Activated CD4-positive, alpha-beta memory T cell treated with anti-CD3 and anti-CD28 coated beads for 36 hours (primary cell): ENCODE results near the gene ENG. TPM values are rescaled to one million over a fixed set of nuclear protein-coding genes. Genes with fewer than 3 reads are reported as not detected.
"Not testable (repeated sequence)": the region's sequence is repeated elsewhere in the genome, so short reads cannot be mapped to it uniquely, and the experiment has no call there.

Experiments used
- CTCF ChIA-PET: fragments of 350-600 bp; sonication (Branson Sonifier 250); formaldehyde crosslinking; loops from one replicate; lab custom pipeline; 2021; ENCODE audit warnings: antibody characterized with exemption, inconsistent platforms; lab: Charles Lee
- POLR2A ChIA-PET: fragments of 350-600 bp; sonication (Branson Sonifier 250); formaldehyde crosslinking; loops from one replicate; lab custom pipeline; 2021; ENCODE audit warnings: antibody characterized with exemption; lab: Charles Lee
- DNase-seq: peaks from one replicate; pipeline ENCODE4 v3.0.0-alpha.2; 2020
- H3K27ac Mint-ChIP-seq: one replicate; pipeline ENCODE4 v1.8.0; 2021; ENCODE audit warnings: mixed read lengths
- H3K27me3 Mint-ChIP-seq: one replicate; pipeline ENCODE4 v1.8.0; 2021; ENCODE audit warnings: mixed read lengths
- H3K36me3 Mint-ChIP-seq: one replicate; pipeline ENCODE4 v1.8.0; 2021; ENCODE audit warnings: mixed read lengths
- H3K4me1 Mint-ChIP-seq: one replicate; pipeline ENCODE4 v1.8.0; 2021; ENCODE audit warnings: low read depth, mixed read lengths
- H3K4me3 Mint-ChIP-seq: one replicate; pipeline ENCODE4 v1.8.0; 2021; ENCODE audit warnings: mild to moderate bottlenecking, mixed read lengths
- H3K9me3 Mint-ChIP-seq: one replicate; pipeline ENCODE4 v1.8.0; 2021; ENCODE audit warnings: mixed read lengths
- intact Hi-C: fragments of 100-400 bp; cut with micrococcal nuclease; formaldehyde crosslinking; loops from one replicate; pipeline ENCODE4 v1.15.1; 2023
- total RNA-seq, 2 experiments: library from RNA; stranded (reverse); gene quantifications; one replicate each; pipeline ENCODE4 v1.2.3, GENCODE V29; 2021

ENG gene
- total RNA-seq, 2 experiments from 2014 or later, result 12.0 to 12.2 TPM

GRCh38 chr9:127870153-127870491, 15.7 kb upstream of the ENG start:
- POLR2A ChIA-PET, result interaction anchor here (1.2 kb wide), 1 partner anchor 136 kb away, joined by 4 read pairs; no protein-coding TSS in a partner anchor
- H3K4me3 Mint-ChIP-seq, DNase-seq, H3K4me1 Mint-ChIP-seq, H3K36me3 Mint-ChIP-seq, H3K27ac Mint-ChIP-seq, H3K9me3 Mint-ChIP-seq, H3K27me3 Mint-ChIP-seq: not testable (repeated sequence)
- CTCF ChIA-PET, result interaction anchor here (0.6 to 6.9 kb wide), 68 partner anchors 8 to 879 kb away, joined by 3 to 84 read pairs (median 5); partner anchors contain the start of genes AK1, CDK9, ENG and FPGS
- intact Hi-C loops, result loop anchor here (1.0 kb wide), 1 partner anchor 135 kb away; the partner anchor contains the start of gene TOR2A

- H3K36me3 Mint-ChIP-seq, result no peaks in the 10 kb centered on the region
- H3K27me3 Mint-ChIP-seq, result no peaks in the 10 kb centered on the region
- H3K4me1 Mint-ChIP-seq, result peaks cover 13% of the 10 kb centered on the region
- H3K27ac Mint-ChIP-seq, result no peak overlapping the region
- no peaks in the 10 kb centered on the region for H3K9me3 Mint-ChIP-seq
- ChIA-PET CTCF (interaction anchor here (0.6 to 6.9 kb wide), 75 partner anchors 9 to 366 kb away, joined by 3 to 84 read pairs (median 4); partner anchors contain the start of genes AK1, CDK9, ENG and FPGS), POLR2A (interaction anchor here (1.2 to 1.3 kb wide), 2 partner anchors 14 to 135 kb away, joined by 4 read pairs; no protein-coding TSS in a partner anchor)
- no peak overlapping the region for H3K4me3 Mint-ChIP-seq
- peak; percentile 89 for DNase-seq
- intact Hi-C loops, result loop anchor here (1.0 to 5.0 kb wide), 2 partner anchors 43 to 134 kb away; partner anchors contain the start of gene TOR2A
Observed at GRCh38 chr9:127869310-127870152, 15.1 kb upstream of the ENG start.

GRCh38 chr9:127868278-127868902, 13.9 kb upstream of the ENG start:
- DNase-seq, result no peak
- Mint-ChIP-seq H3K9me3 (no peaks in the 10 kb centered on the region), H3K27ac (no peak overlapping the region), H3K4me1 (peaks cover 13% of the 10 kb centered on the region), H3K27me3 (no peaks in the 10 kb centered on the region), H3K36me3 (no peaks in the 10 kb centered on the region), H3K4me3 (no peak overlapping the region)
- CTCF ChIA-PET, result interaction anchor here (1.3 to 6.9 kb wide), 15 partner anchors 14 to 343 kb away, joined by 3 to 84 read pairs (median 13); partner anchors contain the start of genes CDK9, FPGS, ST6GALNAC4 and TOR2A
- POLR2A ChIA-PET, result interaction anchor here (1.3 kb wide), 1 partner anchor 13 kb away, joined by 4 read pairs; no protein-coding TSS in a partner anchor
- intact Hi-C loops, result loop anchor here (5.0 kb wide), 1 partner anchor 44 kb away; no protein-coding TSS in a partner anchor

GRCh38 chr9:127867356-127868277, 13.2 kb upstream of the ENG start:
- no peak overlapping the region for H3K4me3 Mint-ChIP-seq
- H3K27me3 Mint-ChIP-seq, result no peaks in the 10 kb centered on the region
- H3K36me3 Mint-ChIP-seq, result no peaks in the 10 kb centered on the region
- POLR2A ChIA-PET, result no interaction called here
- intact Hi-C loops, result loop anchor here (5.0 kb wide), 1 partner anchor 45 kb away; no protein-coding TSS in a partner anchor
- DNase-seq, result no peak
- H3K9me3 Mint-ChIP-seq, result no peaks in the 10 kb centered on the region
- peaks cover 18% of the 10 kb centered on the region for H3K4me1 Mint-ChIP-seq
- CTCF ChIA-PET, result interaction anchor here (1.0 to 6.9 kb wide), 4 partner anchors 14 to 277 kb away, joined by 3 to 84 read pairs (median 11); partner anchors contain the start of gene TOR2A
- H3K27ac Mint-ChIP-seq, result no peak overlapping the region

DNA sequence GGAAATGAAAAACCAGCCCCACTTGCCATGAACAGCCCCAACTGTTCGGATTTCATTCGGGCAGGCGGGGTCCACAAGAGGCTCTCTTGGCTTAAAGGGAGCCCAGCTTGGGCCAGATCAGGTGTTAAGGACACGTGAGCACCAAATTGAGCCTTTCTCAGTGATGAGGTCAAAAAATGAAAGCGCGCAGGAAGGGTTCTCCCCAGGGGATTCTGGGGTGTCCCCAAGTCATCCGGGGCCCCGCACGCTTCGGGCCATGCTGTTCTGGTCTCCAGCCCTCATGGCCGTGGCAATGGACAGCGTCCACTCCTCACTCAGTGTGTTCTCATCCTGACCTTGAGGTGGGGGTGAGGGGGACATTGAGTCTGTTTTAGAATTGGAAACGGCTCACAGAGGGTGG, 12.1 kb upstream of the ENG start:
- Mint-ChIP-seq H3K27ac (no peak overlapping the region), H3K27me3 (no peaks in the 10 kb centered on the region), H3K4me3 (no peak overlapping the region), H3K9me3 (no peaks in the 10 kb centered on the region), H3K36me3 (no peaks in the 10 kb centered on the region), H3K4me1 (peaks cover 29% of the 10 kb centered on the region)
- ChIA-PET CTCF (interaction anchor here (6.9 kb wide), 1 partner anchor 132 kb away, joined by 84 read pairs; the partner anchor contains the start of gene TOR2A), POLR2A (no interaction called here)
- intact Hi-C loops, result loop anchor here (5.0 kb wide), 1 partner anchor 46 kb away; no protein-coding TSS in a partner anchor
- DNase-seq, result no peak

DNA sequence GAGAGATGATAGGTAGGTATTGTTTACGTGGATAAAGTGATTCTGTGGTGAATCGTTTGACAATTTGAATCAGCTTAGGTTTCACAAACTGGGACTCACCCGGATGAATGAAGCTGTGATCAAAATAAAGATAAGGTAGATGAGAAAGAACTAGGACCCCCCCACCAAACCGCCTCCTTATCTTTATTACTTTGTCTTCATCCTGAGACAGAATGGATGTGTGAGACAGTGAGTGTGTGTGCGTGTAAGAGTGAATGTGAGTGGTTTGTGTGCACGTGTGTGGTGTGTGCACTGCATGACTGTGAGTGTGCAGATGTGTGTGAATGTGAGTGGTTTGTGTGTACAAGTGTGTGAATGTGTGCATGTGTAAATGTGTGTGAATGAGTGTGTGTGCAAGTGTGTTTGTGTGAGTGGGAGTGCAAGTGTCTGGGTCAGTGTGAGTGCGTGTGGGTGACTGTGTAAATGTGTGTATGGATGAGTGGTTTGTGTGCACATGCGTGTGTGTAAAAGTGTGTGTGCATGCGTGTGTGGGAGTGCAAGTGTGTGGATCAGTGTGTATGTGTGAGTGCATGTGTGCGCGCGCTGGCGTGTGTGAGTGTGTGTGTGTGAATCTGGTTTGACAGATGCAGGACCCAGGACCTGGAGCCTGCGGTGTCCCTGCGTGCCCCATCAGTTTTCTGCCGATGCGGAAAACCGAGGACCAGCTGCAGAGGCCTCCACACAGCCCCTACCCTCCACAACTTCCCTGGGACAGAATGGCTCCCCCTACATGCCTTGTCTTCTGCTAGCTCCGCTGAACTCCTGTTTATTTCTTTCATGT, 11.4 kb upstream of the ENG start:
- no peaks in the 10 kb centered on the region for H3K27me3 Mint-ChIP-seq
- H3K27ac Mint-ChIP-seq, result peak overlapping the region; percentile 14
- DNase-seq, result peak; percentile 58
- peaks cover 33% of the 10 kb centered on the region for H3K4me1 Mint-ChIP-seq
- ChIA-PET POLR2A (interaction anchor here (1.4 kb wide), 1 partner anchor 13 kb away, joined by 3 read pairs; no protein-coding TSS in a partner anchor), CTCF (interaction anchor here (6.9 kb wide), 1 partner anchor 131 kb away, joined by 84 read pairs; the partner anchor contains the start of gene TOR2A)
- H3K4me3 Mint-ChIP-seq, result no peak overlapping the region
- intact Hi-C loops, result loop anchor here (1.0 to 5.0 kb wide), 2 partner anchors 46 to 78 kb away; no protein-coding TSS in a partner anchor
- H3K9me3 Mint-ChIP-seq, result no peaks in the 10 kb centered on the region
- H3K36me3 Mint-ChIP-seq, result no peaks in the 10 kb centered on the region

GRCh38 chr9:127863191-127863621, 8.7 kb upstream of the ENG start:
- H3K27ac Mint-ChIP-seq, result no peak overlapping the region
- H3K36me3 Mint-ChIP-seq, result no peaks in the 10 kb centered on the region
- H3K4me3 Mint-ChIP-seq, result no peak overlapping the region
- no peak for DNase-seq
- H3K4me1 Mint-ChIP-seq, result peaks cover 36% of the 10 kb centered on the region
- ChIA-PET POLR2A (no interaction called here), CTCF (interaction anchor here (0.9 to 1.9 kb wide), 2 partner anchors 11 to 128 kb away, joined by 5 read pairs; partner anchors contain the start of gene TOR2A)
- intact Hi-C loops, result no loop called here
- H3K27me3 Mint-ChIP-seq, result no peaks in the 10 kb centered on the region
- H3K9me3 Mint-ChIP-seq, result no peaks in the 10 kb centered on the region

DNA sequence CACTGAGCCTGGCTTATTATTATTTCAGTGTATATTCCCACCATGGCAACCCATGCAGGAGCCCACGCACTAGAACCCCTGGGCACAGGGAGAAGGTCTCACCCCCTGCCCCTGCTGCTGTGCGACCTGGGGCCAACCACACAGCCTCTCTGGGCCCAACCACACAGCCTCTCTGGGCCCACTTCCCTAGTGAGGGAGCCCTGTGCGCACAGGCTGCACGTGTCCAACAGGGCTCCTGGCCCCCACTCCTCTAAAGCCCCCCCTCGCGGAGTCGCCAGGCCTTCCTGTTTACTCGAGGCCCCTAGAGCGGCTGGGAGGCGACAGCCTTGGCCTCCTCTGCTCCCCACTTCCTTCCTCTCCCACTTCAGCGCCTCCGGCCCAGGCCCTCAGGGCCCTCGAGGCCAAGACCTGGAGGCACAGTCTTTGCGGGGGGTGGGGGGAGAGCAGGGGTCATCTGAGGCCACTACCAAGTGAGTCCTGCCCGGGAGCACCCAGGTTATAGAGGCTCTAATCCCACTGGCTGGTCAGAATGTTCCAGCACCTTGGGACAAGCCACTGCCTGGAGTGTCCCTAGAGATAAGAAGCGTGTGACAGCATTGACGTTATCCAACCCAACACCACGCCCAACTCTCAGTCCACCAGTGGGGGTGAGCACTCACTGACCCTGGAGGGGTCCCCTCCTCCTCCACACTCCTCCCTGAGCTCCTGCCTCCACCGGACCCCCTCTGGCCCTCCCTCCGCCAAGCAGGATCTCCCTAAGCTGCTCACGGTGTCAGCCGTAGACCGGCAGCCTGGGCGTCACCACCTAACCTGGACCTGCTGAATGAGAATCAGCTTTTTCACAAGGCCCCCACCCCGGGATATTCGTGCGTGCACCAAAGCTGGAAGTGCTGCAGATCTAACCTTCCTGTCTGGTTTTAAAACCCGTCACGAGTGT, 7.9 kb upstream of the ENG start:
- Mint-ChIP-seq H3K27ac (peak overlapping the region; percentile 71), H3K27me3 (no peaks in the 10 kb centered on the region), H3K4me1 (peaks cover 36% of the 10 kb centered on the region), H3K4me3 (no peak overlapping the region), H3K9me3 (no peaks in the 10 kb centered on the region), H3K36me3 (no peaks in the 10 kb centered on the region)
- peak; percentile 56 for DNase-seq
- CTCF ChIA-PET, result interaction anchor here (0.9 to 3.3 kb wide), 4 partner anchors 8 to 127 kb away, joined by 3 to 20 read pairs (median 5); partner anchors contain the start of gene TOR2A
- intact Hi-C loops, result no loop called here
- POLR2A ChIA-PET, result no interaction called here

GRCh38 chr9:127860779-127861178, 6.3 kb upstream of the ENG start:
- Mint-ChIP-seq H3K4me3 (no peak overlapping the region), H3K9me3 (no peaks in the 10 kb centered on the region), H3K27me3 (no peaks in the 10 kb centered on the region), H3K4me1 (peaks cover 36% of the 10 kb centered on the region), H3K27ac (no peak overlapping the region), H3K36me3 (no peaks in the 10 kb centered on the region)
- DNase-seq, result no peak
- intact Hi-C loops, result no loop called here
- POLR2A ChIA-PET, result no interaction called here
- CTCF ChIA-PET, result interaction anchor here (3.3 kb wide), 1 partner anchor 9 kb away, joined by 20 read pairs; no protein-coding TSS in a partner anchor
